HG02588 (cell line): ENCODE measurements around the gene MVB12B.
"Not testable (repeated sequence)": the region's sequence is repeated elsewhere in the genome, so short reads cannot be mapped to it uniquely, and the experiment has no call there.

ENCODE experiments used
- ATAC-seq: cut with Tn5 transposase; IDR thresholded peaks from one replicate; pipeline ENCODE4 v1.9.1; 2021; ENCODE audit warnings: mild to moderate bottlenecking, moderate library complexity; ENCODE audit not compliant: unreplicated experiment

The MVB12B gene

DNA sequence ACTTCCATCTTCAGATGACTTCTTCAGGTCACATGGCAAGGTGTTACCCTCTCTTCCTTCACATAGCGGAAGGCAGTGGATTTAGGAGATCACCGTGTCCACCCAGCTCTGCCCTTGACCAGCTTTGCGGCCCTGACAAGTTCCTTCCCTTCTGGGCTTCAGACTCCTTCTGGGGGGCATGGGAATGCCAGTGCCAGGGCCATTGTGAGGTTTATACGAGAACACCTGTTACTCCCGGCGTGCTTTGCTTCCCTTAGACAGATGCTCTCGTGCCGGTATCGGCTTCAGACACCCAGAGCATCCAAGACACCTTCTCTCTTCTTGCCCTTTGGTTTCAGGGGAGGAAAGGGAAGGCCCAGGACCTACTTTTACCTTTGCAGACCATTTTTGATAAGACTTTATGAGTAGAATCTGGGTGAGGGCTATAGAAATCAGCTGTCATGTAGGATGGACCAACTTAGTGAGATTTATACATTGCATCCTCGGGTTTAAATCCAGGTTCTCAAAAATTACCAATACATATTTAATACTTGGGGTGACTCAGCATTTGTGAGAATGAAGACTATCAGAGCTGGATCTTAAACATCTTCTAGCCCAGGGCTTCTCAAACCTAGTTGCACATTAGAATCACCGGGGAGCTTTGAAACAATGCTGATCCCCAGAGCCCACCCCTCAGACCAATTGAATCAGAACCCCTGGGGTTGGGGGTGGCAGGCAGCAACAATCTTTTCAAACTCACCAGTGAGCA is 138.2 kb downstream of the MVB12B start:
- no peak for ATAC-seq

DNA sequence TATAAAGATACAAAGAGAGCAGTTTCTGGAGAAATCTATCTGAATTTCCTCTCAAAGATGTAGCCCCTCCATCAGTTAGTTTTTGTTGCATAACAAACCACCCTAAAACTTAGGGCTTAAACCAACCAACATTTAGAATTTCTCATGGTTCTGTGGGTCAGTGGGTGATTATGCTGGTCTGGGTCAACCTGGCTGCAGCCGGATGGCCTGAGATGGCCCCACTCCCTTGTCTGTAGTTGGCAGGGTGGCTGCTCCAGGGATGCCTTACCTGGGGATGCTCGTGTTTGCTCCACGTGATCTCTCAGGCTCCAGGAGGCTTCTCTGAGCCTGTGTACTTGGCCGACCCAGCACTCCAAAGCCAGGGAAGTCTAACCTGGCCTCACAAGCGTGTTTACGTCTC is 139.3 kb downstream of the MVB12B start:
- ATAC-seq, result no peak

DNA sequence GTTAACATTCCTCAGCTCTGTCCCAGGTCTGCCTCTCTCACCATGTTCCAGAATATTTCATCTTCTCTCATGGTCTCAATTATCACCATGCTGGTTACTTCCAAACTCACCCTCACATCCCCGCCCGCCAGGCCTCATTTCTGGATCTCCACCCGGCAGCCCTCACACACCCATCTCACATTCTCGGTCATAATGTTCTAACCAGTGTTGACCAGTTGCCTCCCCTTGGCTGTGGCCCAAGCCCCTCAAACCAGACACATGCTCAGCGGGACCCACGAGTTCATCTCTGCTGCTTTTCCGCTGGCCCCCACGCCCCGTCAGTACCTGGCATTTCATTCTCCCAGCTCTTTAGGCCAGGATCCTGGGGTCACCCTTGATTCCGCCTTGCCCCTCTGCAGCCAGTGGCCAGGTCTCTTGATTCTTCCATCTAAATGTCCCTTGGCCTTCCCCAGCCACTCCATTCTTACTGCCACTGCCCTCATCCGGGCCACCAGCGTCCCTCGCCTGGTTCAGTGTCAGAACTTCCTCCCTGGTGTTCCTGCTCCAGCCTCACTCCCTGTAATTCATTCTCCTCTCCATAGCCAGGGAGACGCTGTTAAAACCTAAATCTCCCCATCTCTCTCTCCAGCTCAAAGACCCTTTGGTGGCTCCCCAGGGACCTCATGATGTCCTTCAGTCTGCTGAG is 141.7 kb downstream of the MVB12B start:
- ATAC-seq, result no peak

DNA sequence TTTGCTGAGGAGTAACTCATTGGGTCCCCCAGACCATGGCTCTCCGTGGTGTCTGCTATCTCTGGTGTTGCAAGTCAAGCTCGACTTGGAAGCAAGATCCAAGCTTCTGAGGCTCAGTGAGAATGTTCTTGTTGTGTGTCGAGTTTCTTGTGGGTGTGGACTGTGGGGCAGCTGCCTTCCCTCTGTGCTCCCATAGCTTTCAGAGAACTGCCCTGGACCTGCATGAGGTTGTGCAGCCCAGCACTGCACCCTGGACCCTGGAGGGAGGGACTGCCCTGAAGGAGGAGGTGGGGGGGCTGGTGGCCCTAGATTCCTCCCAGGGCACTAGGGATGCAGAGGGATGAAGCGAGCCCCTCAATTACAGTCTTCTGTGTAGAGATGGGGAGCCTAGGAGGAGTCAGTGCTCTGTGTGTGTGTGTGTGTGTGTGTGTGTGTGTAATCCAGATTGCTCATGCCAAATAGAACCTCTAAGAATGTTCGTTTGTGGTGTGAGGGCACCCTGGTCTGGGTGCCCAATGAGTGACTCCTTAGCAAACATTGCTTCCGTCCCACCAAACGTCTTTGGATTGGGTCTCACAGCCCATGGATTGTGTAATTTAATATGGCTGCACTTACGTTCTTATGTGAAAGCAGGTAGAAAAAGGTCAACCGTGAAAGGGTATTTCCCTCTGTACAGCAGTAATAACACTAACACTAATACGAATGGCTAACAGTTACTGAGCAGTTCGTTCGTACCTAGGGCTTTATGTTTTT is 143.8 kb downstream of the MVB12B start:
- ATAC-seq, result peak; percentile 31

DNA sequence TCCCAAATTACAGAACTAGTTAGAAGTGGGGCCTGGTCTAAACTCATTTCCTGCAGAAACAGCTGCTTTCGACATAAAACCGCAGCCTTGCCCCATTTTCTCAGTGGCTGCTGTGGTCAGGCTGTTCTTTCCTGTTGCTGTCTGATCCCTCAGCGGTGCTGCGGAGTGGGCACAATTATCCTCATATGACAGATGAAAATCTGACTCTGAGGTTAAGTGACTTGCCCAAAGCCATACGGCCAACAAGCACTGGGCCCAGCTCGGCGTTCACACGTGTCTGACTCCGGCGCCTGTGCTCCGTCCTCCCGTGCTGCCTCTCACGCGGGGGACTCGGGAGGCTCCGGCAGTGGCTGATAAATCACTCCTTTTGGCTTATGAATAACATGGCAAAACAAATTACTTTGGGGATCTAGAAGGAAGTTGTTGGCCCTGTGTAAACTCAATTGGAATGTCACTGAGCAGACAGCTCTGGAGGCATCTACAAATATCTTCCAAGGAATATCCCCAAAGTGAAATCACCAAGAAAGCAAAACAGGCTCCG is 144.5 kb downstream of the MVB12B start:
- peak; percentile 53 for ATAC-seq

DNA sequence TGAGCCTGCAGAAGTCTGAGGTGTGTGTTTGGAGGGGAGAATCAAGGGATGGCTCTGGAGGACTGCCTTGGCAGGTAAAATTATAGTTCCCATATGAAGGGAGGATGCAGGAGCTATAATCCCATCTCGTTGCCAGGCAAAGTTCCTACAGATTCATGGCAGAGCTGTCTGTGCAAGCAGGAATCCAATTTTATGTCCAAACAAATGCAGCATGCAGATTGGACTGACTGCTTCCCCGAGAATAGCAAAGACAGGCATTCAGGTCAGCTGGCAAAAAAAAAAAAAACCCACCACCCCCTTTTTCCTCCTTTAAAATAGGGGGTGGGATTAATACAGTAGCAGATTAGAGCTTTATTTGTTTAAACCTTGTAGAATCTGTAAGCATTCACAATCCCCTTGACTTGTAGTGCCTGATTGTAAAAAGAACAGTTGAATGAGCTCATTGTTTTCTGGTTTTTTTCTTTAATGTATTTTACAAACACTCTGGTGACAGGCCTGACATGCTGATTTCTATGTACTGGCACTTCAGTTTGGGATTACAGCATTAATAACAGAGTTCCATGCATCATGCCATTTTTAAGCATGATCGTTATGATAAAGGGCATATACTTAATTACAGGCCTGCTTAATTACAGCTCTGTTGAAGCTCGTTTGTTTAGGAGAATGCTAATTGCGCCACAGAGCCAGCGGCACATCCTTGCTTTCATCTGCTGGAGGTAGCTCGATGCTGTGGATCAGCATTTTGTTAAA is 145.7 kb downstream of the MVB12B start:
- no peak for ATAC-seq

DNA sequence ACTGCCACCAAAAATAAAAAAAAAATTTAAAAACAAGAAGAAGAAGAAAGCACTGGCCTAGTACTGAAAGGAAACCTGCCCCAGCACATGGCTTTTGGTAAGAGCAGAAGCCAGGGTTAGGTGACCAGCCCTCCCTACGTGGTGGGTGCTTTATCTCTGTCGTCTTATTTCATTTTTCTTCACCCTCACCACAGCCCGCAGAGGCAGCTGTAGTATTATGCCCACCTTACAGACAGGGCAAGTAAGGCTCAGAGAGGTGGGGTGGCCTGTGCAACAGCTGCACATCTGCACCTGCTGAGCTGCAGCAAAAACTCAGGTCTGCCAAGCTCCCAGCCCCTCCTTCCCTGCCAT is 146.3 kb downstream of the MVB12B start:
- ATAC-seq, result no peak

DNA sequence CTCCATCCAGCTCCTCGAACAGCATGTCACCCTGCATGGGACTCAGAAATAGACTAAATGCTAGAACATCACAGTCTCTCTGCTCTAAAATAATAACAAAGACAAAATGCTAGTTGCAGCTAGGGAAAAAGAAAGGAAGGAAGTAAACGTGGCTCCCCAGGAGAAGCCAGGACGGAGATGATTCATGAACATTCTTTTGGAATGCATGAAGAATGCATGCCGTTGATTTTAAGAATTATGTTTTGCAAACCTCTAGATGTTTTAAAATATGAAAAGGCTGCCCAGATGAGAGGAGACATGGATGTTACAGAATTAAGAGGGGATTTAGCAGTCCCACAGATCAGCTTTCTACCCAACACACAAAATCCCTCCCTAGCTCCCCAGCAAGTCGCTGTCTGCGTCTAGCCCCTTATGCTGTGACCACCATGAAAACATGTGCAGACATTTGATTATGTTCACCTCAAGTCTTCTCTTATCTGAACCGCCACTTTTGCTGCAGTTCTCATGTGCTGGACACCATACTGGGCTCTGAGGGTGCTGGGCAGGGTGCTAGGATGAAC is 147.7 kb downstream of the MVB12B start:
- no peak for ATAC-seq

DNA sequence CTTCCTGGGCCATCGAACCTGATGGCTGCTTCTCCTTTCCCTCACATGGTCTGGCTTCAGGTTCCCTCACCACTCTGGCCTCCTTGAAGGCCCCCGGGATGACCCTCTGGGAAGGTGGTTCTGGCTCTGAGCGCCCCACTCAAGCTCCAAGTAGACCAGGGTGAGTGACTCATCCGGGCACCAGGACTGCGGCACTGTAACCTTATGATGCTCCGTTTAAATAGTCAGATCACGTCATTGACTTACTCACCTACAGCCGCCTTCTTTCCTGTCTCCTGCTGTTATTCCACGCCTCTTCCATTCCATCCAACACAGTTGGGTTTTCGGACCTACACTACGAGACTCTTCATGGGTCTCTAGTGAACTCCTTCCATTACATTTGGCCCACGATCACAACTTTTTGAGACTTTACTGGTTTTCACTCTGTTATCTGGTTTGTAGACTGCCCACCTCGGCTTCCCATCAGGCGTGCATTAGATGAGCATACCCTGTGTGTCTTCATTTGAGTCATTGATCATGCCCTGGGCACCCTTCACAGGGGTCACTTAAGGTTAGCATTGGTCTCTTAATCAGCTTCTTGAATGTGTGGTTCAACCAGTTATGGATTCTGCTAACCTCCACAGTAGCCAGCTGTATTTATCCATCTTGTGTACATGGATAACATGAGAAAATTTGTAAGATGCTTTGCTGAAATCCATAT is 148.3 kb downstream of the MVB12B start:
- no peak for ATAC-seq

DNA sequence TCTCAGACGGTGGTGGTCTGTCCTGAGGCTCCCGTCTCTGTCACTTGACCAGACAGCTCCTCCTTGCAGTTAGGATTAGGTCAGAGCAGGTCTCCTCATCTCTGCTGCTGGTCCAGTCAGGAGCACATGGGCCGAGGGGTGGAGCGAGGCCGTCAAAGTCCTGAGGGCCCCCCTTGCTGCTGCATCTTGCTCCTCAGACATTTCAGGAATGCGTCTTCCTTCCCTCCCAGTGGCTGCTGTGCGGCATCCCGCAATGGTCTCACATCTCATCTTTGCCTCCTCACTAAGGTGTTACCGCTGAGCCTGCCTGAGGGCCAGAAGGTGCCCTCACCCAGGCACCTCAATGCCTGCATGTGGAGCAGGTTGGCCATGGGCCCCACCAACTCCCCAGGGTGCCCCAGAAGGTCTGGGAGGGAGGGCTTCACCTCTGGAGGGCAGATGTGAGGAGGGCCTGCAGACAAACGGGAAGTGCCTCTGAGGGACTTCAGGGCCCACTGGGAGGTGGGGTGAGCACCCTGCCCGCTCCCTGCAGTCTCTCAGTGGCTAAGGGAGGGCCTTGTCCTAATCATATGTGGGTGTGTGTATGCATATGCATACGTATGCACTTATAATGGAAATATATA is 149.4 kb downstream of the MVB12B start:
- ATAC-seq, result no peak

DNA sequence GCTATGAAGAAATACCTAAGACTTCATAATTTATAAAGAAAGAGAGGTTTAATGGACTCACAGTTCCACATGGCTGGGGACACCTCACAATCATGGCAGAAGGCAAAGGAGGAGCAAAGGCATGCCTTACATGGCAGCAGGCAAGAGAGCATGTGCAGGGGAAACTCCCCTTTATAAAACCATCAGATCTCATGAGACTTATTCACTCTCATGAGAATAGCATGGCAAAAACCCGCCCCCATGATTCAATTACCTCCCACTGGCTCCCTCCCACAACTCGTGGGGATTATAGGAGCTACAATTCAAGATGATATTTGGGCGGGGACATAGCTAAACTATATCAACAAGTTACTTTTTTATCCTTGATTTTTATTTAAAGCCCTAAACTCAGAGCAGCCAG is 150.8 kb downstream of the MVB12B start:
- ATAC-seq, result not testable (repeated sequence)

DNA sequence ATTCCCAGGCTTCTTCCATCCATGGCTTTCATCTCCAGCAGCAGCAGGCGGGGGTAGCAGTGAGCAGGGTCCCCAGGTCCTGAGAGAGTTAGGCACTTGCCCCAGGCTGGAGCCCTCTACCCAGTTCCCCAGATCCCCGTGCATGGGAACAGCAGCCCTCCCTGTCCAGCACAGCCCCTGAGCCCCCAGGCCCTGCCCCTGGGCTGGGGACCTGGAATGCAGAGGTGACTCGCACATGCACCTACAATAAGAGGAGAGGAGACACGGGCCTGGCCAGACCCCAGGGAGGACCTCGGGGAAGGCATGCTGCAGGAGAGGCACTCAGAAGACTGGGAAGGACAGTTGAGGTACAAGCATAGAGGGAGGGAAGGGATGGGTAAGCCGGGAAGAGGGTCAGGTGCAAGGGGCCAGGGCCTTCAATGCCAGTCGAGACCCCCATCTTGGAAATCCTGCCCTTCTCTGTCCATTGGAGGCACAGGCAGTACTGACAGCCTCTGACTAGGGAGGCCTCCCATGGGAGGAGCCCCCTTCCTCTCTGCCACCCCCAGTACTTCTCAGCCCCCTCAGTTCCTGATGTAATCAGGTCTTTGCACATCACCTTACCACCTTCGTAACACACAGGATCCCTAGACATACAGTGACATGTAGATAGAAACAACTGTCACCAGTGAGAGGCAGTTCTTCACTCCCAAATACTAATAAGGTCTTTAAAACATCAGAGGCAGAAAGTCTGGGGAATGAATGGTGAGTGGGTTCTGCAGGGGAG is 151.8 kb downstream of the MVB12B start:
- no peak for ATAC-seq

DNA sequence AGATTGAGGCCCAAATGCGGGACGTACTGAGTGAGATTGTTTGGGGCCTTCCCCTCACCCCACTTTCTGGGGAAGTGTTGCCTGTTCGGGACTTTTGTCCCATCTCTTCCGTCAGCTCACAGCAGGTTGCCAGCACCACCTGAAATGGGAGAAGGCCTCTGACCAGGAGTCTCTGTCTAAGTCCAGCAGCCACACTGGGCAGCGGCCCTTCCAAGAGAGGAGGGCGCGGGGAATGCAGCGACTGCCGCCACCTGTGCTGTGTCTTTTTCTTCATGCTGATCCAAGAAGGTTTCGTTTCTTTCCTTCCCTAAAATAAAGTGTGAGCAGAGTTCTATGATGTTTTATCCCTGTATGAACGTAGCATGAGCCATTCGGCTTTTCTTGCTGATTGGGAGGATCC is 152.9 kb downstream of the MVB12B start:
- no peak for ATAC-seq

DNA sequence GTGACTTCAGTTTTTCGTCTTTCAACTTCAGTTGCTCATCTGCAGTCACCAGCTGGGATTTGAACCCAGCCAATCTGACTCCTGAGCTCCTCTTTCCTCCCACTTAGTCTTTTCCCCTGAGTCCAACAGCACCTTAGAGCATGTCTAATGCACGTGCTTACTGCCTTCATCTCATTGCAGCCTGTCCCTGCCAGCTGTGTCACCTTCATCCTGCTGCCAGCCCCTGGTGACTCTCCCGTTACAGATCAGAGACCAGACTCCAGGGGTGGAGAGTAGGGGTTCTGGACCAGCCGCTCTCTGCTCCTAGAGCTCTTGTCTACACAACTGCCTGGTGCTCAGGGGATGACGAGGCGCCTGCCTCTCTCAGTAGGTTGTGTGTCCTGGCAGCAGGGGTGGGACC is 154.2 kb downstream of the MVB12B start:
- ATAC-seq, result no peak

DNA sequence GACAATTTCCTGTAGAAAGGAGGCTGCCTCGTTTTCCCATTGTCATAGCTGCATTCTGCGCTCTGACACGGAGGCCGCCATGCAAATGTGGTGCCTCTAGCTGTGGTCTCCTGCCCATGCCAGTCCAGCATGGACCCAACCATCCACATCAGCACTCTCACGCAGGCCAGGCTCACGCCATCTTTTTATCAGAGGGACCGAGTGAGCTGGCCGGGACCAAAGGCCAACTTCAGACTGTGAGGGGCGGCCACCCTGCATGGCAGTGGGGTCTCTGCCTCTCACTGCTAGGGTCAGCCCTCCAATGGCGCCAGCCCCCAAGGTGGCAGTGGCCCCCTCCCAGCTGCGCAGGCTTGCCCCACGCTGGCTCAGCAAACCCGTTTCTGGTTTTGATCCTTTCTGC is 155.2 kb downstream of the MVB12B start:
- no peak for ATAC-seq

DNA sequence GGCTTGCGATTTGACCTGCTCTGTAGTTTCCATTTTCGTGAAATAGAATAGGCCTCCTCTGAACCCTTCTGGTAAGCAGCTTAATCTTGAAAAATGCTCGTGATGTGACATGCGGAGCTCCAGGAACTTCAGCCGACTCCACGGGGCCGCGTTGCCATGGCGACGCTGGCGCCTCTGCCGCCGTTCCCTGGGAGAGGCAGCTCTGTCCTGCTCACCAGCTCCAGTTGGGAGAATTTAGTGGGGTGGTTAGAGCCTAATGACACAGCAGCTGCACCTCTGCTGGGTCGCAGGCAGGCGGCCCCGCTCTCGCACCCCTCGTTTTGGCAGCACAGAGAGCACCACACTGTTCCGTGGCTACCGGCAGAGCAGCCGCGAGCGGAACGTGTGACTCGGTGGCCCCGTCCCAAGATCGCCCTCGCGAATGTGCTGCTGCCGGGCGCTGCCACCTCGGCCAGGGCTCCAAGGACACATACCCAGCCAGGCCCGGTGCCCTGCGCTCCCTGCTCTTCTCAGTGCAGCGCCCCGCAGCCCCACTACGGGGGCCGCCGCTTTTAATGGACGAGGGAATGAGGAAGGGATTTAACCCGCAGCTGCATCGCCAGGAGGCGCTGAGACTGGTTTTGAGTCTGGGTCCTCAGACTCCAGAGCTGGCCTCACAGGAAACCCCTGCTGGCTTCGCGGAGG is 155.9 kb downstream of the MVB12B start:
- no peak for ATAC-seq

DNA sequence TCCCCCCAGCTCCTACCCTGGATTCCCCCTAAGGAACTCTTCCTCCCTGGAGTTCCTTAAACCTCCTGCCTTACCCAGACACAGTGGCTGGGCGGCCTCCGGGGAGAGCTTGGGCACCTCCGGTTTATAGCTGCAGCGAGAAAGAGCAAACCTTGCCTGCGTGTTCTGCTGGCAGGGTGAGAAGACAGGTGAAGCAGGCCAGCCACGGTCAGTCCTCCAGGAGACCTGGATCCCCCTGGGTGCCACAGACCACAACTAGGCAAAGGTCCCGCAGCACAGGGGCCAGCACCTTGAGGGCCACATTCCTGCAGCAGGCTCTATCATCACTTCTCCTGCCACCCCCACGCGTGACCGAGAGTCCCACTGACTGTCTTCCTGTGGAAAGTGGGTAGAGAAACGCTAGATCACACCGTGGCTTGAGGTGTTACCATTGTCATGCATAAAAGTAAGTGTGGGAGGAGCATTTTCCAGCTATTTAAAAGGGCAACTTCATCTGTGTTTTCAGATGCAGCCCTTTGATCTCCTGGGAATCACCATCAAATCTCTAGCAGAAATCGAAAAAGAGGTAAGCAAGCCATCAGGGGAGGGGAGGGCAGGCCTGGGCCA is 156.9 kb downstream of the MVB12B start:
- no peak for ATAC-seq

DNA sequence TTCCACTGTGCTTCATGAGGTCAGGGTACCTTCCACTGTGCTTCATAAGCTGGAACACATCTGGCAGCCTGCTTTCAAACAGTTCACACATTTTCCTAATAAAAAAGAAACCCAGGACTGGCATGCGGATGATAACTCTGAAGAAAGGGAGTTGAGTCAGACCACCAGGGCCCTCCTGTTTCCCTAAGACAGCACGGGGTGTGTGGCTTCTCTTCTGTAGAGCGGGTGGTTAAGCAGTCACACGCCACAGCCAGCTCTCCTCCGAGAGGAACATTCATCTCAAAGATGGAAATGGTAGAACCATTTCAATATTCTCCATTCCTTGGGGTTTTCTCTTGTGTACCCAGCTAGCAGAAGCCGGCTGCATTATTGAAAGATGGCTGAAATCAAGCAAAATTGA is 159.0 kb downstream of the MVB12B start:
- no peak for ATAC-seq
